ENCODE data around the gene NUP98.
A peak's percentile ranks its signal among the peaks of the same experiment; 100 is the strongest.

Gene NUP98

DNA sequence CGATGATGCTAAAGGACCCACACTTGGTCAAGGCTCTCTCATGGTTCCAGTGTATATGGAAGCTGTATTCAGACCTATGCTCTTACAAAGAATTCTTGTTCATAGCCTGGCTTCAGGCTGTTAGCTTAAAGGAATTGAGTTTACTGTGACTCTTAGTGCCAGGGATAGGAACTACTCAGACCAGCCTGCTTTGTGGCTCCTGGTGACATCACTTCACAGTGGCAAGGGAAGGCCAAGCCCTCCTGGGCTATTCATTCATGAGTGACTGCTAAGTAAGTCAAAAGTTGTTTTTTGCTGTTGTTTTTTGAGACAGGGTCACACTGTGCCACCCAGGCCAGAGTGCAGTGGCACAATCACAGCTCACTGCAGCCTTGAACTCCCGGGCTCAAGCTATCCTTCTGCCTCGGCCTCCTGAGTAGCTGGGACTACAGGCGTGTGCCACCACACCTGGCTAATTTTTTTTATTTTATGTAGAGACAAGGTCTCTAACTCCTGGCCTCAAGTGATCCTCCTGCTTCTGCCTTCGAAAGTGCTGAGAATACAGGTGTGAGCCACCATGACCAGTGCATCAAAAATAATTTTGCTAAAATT lies 165.2 kb downstream of the NUP98 start:
- Mint-ChIP-seq H3K9me3 (no peaks in the 10 kb centered on the region), H3K27me3 (peaks cover 10 to 19% of the 10 kb centered on the region in 2 donors), H3K36me3 (no peaks in the 10 kb centered on the region), H3K4me3 (no peak overlapping the region), H3K27ac (no peak overlapping the region), H3K4me1 (no peaks in the 10 kb centered on the region)
- ATAC-seq (replicated peaks) (peak in 1 of 2 donors; percentile 21), DNase-seq (no peak)

DNA sequence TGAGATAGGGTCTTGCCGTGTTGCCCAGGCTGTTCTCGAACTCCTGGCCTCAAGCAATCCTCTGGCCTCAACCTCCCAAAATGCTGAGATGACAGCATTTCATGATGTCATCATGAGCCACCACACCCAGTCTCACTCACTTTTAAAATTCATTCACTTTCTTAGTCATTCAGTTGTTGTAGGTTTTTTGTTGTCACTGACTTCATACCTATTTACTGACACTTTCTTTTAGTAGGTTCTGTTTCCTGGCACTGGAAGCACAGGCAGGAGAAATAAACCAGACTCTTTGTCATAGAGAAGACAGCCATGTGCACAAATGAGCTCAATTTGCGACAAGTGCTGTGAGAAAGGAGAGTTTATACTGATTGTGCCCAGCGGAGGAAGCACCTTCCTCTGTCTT lies 166.0 kb downstream of the NUP98 start:
- H3K9me3 Mint-ChIP-seq, result no peaks in the 10 kb centered on the region
- no peaks in the 10 kb centered on the region for H3K36me3 Mint-ChIP-seq
- peaks cover 3 to 4% of the 10 kb centered on the region in 2 donors for H3K4me1 Mint-ChIP-seq
- DNase-seq (no peak), ATAC-seq (replicated peaks) (no peak)
- H3K27ac Mint-ChIP-seq, result no peak overlapping the region
- H3K27me3 Mint-ChIP-seq, result peaks cover 15 to 21% of the 10 kb centered on the region in 2 donors
- no peak overlapping the region for H3K4me3 Mint-ChIP-seq

DNA sequence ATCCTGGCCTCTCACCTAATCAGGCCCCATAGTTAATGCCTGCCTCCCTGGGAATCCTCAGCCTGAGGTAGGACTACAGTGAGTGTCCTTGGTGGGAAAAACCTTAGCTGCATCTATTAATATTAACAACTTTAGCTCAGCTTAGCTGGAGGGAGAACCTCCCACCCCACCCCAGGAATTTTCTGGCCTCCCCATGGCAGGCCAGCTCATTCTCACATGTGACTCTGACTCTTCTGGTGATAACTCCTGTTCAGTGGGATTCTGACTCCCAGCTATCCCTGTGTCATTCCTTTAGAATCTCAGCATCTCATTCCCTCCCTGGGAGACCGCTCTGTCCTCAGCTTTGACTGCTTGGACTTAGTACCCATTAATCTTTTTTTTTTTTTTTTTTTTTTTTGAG lies 170.1 kb downstream of the NUP98 start:
- no peaks in the 10 kb centered on the region for H3K9me3 Mint-ChIP-seq
- DNase-seq, result no peak
- H3K4me3 Mint-ChIP-seq, result no peak overlapping the region
- ATAC-seq (replicated peaks), result no peak
- peaks cover 5 to 8% of the 10 kb centered on the region in 2 donors for H3K4me1 Mint-ChIP-seq
- H3K36me3 Mint-ChIP-seq, result no peaks in the 10 kb centered on the region
- peaks cover 11 to 13% of the 10 kb centered on the region in 2 donors for H3K27me3 Mint-ChIP-seq
- H3K27ac Mint-ChIP-seq, result no peak overlapping the region

DNA sequence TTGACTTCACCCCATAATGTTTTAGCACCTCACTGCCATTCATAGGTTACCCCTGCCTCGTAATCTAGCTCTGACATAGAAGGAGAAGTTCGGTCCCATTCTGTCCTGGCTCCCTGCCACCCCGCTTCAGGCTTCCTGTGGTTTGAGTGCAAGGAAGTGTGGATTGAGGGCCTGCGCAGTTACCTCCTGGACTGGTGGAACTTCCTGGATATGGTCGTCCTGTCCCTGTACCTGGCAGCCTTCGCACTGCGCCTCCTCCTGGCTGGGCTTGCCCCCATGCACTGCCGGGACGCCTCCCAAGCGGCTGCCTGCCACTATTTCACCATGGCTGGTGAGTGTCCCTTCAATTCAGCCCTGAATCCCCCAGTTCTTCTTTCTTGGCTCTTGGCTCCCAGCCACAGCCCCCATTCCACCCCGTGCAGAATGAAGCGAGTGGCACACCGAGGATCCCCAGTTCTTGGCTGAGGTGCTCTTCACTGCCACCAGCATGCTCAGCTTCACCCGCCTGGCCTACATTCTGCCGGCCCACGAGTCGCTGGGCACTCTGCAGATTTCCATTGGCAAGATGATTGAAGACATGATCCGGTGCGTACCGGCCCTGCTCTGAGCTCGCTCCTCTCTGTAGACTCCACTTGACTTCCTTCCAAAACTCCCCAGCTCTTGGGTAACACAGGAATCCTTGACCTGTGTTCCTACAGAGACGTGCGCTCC lies 170.9 kb downstream of the NUP98 start:
- Mint-ChIP-seq H3K27ac (no peak overlapping the region), H3K4me3 (no peak overlapping the region), H3K27me3 (peaks cover 11 to 13% of the 10 kb centered on the region in 2 donors), H3K9me3 (no peaks in the 10 kb centered on the region), H3K4me1 (peaks cover 5 to 8% of the 10 kb centered on the region in 2 donors), H3K36me3 (no peaks in the 10 kb centered on the region)
- DNase-seq (no peak), ATAC-seq (replicated peaks) (peak in 1 of 2 donors; percentile 61)

Data from stimulated activated naive B cell treated with anti-CD40 and anti-IgM and Interleukin-4, amounts not matched to agents 10 μg/mL and 1 μg/mL and 100 μg/mL, for 72 hours (primary cell).